Measurements from ENCODE around the gene ALG12. TPM values are rescaled to one million over a fixed set of nuclear protein-coding genes. Genes with fewer than 3 reads are reported as not detected.
A peak's percentile ranks its signal among the peaks of the same experiment; 100 is the strongest.

Gene ALG12
- total and polyA plus RNA-seq, 2 of the 13 experiments (the other 11 are each of a cell fraction or from before 2014, with no cell fraction given) = 7.8 to 15.8 TPM

DNA sequence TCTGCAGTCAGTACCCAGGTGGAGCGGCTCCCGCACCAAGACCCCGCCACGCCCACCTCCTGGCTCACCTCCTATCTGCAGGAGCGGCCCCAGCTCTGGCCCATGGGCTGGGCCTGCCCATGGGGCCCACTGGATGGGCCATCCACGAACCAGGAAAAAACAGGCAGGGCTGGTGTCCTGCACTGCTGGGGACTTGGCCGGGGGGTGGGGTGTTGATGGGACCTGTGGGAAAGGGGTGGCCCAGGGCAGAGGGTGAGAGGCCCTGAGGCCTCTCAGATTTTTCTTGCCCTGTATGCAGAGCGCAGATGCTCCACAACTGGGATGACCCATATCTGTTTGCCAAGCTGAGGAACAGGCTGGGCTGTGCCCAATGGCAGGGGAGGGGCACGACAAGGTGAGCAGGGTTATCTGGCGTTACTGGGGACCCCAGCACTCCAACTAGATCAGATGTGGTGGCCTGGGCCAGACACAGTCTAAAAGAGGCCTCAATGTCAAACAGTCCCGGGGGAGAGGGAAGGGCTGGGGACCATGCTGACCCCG is 39.7 kb upstream of the ALG12 start (continued):
- TF ChIP-seq ZNF546 (CRISPR knock-in tag; conservative IDR thresholded peaks at IDR 0.05) (no peak), MBNL3 (CRISPR knock-in tag; conservative IDR thresholded peaks at IDR 0.05) (no peak), AGO2 (optimal IDR thresholded peaks at IDR 0.05; ENCODE audit: low read depth, low read length) (peak; percentile 19), GABPB1 (CRISPR knock-in tag; IDR thresholded peaks at IDR 0.05) (0 out of 2 replicates have a peak, but pooled peaks have one; percentile 12)
- TF ChIP-seq, protein P1, sequence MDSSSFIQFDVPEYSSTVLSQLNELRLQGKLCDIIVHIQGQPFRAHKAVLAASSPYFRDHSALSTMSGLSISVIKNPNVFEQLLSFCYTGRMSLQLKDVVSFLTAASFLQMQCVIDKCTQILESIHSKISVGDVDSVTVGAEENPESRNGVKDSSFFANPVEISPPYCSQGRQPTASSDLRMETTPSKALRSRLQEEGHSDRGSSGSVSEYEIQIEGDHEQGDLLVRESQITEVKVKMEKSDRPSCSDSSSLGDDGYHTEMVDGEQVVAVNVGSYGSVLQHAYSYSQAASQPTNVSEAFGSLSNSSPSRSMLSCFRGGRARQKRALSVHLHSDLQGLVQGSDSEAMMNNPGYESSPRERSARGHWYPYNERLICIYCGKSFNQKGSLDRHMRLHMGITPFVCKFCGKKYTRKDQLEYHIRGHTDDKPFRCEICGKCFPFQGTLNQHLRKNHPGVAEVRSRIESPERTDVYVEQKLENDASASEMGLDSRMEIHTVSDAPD (CRISPR knock-in tag; IDR thresholded peaks at IDR 0.05) = no peak

DNA sequence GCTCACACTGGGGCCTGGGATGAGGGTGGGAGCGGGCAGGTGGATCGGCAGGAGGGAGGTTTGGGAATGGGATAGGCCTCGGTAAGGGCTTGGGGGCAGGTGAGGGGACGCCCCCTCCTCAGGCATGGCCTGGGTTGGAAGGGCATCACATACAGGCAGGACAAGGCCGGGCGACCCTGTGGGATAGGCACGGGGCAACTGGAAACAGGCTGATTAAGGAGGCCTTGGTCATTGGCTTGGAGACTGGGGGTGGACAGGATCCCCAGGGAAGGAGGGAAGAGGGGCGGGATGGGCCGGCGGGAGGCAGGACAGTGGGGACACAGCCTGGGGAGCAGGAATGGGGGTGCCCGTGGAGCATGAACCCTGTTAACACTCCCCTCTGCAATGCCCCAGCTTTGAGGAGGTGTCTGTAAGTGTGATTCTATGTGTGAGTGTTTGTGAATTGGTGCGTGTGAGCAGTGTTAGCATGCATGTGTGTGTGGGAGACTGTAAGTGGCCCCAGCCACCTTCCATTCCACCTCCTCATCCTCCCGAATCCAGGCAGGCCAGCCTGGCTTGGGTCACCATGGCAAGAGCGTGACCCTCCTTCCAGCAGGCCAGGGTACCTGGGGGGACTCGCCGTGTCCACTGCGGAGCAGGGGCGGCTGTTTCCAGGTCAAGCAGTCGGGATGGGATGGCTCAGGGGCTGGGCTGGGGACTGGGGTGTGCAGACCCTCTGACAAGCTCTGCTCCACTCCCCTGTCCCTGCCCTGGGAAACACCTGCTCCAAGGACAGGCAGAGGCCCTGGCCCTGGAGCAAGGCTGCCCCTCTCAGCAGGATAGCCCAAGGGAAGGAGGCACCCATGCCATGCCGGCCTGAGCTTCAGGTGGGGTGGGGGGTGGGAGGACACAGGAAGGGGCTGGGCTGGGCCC is 38.9 kb upstream of the ALG12 start:
- Histone ChIP-seq H3K4me3 (replicated peaks in 1 of 3; ENCODE audit: insufficient read depth in 1 of 3, low read depth in 2 of 3, low read length in 3 of 3) (no peak overlapping the region), H2AFZ (ENCODE audit: low read length) (no peak overlapping the region), H3K9me3 (ENCODE audit: low read length) (no peaks in the 10 kb centered on the region), H3K79me2 (ENCODE audit: insufficient read depth, low read length) (peaks cover 17% of the 10 kb centered on the region), H3K27ac (ENCODE audit: extremely low read length, insufficient read depth, low read length) (no peak overlapping the region), H3K4me2 (ENCODE audit: low read depth, low read length) (no peak overlapping the region), H3K4me1 (ENCODE audit: insufficient read depth, low read length) (peaks cover 78% of the 10 kb centered on the region), H3K27me3 (ENCODE audit: control insufficient read depth in 1 of 2, insufficient read depth in 2 of 2, low read length in 2 of 2) (no peaks in the 10 kb centered on the region; a peak in 1 of 5 replicates), H4K20me1 (ENCODE audit: insufficient read depth, low read length) (peaks cover 8% of the 10 kb centered on the region; the same call in 1 of the 2 replicates), H3K9ac (ENCODE audit: insufficient read depth, low read depth, low read length) (no peak overlapping the region), H3K36me3 (replicated peaks in 1 of 2; ENCODE audit: control insufficient read depth in 1 of 2, insufficient read depth in 2 of 2, low read length in 2 of 2) (peaks cover 0 to 5% of the 10 kb centered on the region in 2 experiments; a peak in 2 of 5 replicates)
- intact Hi-C loops (cut with micrococcal nuclease; ENCODE audit: unreplicated experiment) (no loop called here), in situ Hi-C loops (cut with HindIII; ENCODE audit: extremely low pct_ligation_motif_present, low pct_unique_long_range_greater_than_20kb) (no loop called here)
- no TSS peak for BruUV-seq (replicated peaks)
- DNase-seq (ENCODE audit: low spot score) = no peak
- ChIA-PET CTCF (ENCODE audit: low intra/inter-chr PET ratio, low total read pairs) (no interaction called here), POLR2A (interaction anchor here (12.9 to 18.6 kb wide), 3 partner anchors 6 to 22 kb away, joined by 283 to 722 read pairs (median 722); partner anchors contain the start of gene PIM3)
- WGBS (ENCODE audit: low lambda C conversion rate) = 94% methylated on average over 15 of the region's 20 CpGs
- ATAC-seq = no peak
- no peak for FAIRE-seq
- TF ChIP-seq FOXA3 (CRISPR knock-in tag; IDR thresholded peaks at IDR 0.05) (no peak), ZBTB21 (CRISPR knock-in tag; IDR thresholded peaks at IDR 0.05) (no peak)
- TF ChIP-seq, protein P2, sequence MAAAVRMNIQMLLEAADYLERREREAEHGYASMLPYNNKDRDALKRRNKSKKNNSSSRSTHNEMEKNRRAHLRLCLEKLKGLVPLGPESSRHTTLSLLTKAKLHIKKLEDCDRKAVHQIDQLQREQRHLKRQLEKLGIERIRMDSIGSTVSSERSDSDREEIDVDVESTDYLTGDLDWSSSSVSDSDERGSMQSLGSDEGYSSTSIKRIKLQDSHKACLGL (CRISPR knock-in tag; IDR thresholded peaks at IDR 0.05) = 0 out of 2 replicates have a peak, but pooled peaks have one; percentile 40
- TF ChIP-seq, protein P3, sequence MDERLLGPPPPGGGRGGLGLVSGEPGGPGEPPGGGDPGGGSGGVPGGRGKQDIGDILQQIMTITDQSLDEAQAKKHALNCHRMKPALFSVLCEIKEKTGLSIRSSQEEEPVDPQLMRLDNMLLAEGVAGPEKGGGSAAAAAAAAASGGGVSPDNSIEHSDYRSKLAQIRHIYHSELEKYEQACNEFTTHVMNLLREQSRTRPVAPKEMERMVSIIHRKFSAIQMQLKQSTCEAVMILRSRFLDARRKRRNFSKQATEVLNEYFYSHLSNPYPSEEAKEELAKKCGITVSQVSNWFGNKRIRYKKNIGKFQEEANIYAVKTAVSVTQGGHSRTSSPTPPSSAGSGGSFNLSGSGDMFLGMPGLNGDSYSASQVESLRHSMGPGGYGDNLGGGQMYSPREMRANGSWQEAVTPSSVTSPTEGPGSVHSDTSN (CRISPR knock-in tag; IDR thresholded peaks at IDR 0.05) = no peak
